Neutrophil (primary cell): ENCODE measurements around the gene TMEM270.

Experiments
- H3K27ac ChIP-seq: fragments of 200-600 bp; sonication (generic); 2 replicates; pipeline ENCODE4 v1.5.1; 2016; ENCODE audit warnings: mild to moderate bottlenecking, moderate library complexity
- H3K27me3 ChIP-seq: fragments of 200-600 bp; sonication (generic); 2 replicates; pipeline ENCODE4 v1.6.0; 2016; ENCODE audit warnings: mild to moderate bottlenecking
- H3K36me3 ChIP-seq: fragments of 200-600 bp; sonication (generic); 2 replicates; pipeline ENCODE4 v1.5.1; 2017
- H3K4me1 ChIP-seq, 2 experiments: fragments of 200-600 bp in 1 of 2; sonication (generic) in 1 of 2; 1 replicate in 1 of 2; 2 replicates in 1 of 2; pipeline versions ENCODE4 v1.5.1 to v1.6.1; 2013 to 2016; ENCODE audit warnings: low read depth in 1 of 2, low read length in 1 of 2, mild to moderate bottlenecking in 1 of 2, moderate library complexity in 1 of 2; ENCODE audit not compliant: control insufficient read depth in 1 of 2, insufficient read depth in 1 of 2
- H3K4me3 ChIP-seq, 2 experiments: fragments of 200-600 bp in 1 of 2; sonication (generic) in 1 of 2; 1 replicate in 1 of 2; 2 replicates in 1 of 2; pipeline ENCODE4 v1.5.1; 2013 to 2016; ENCODE audit warnings: low read depth in 1 of 2, low read length in 1 of 2, mild to moderate bottlenecking in 1 of 2, moderate library complexity in 1 of 2
- H3K9me3 ChIP-seq: fragments of 200-600 bp; sonication (generic); 2 replicates; pipeline ENCODE4 v1.5.1; 2016
- CTCF ChIP-seq: fragments of 200-600 bp; sonication (generic); IDR thresholded peaks from 2 replicates; pipeline ENCODE4 v1.5.1; 2016; ENCODE audit warnings: antibody characterized with exemption

Gene TMEM270

GRCh38 chr7:73824986-73825385 is 36.0 kb upstream of the TMEM270 start:
- H3K27me3 ChIP-seq, result peaks cover 42% of the 10 kb centered on the region
- H3K4me3 ChIP-seq, result no peak overlapping the region
- H3K4me1 ChIP-seq, result peaks cover 19 to 21% of the 10 kb centered on the region in 2 experiments
- no peaks in the 10 kb centered on the region for H3K9me3 ChIP-seq
- TF ChIP-seq CTCF, result no peak
- no peaks in the 10 kb centered on the region for H3K36me3 ChIP-seq
- H3K27ac ChIP-seq, result no peak overlapping the region

- Histone ChIP-seq H3K27me3 (peaks cover 47% of the 10 kb centered on the region), H3K27ac (no peak overlapping the region), H3K36me3 (no peaks in the 10 kb centered on the region), H3K4me1 (peaks cover 19 to 21% of the 10 kb centered on the region in 2 experiments), H3K9me3 (no peaks in the 10 kb centered on the region), H3K4me3 (no peak overlapping the region)
- TF ChIP-seq CTCF, result no peak
These were observed 33.3 kb upstream of the TMEM270 start for GRCh38 chr7:73827567-73828106.

DNA sequence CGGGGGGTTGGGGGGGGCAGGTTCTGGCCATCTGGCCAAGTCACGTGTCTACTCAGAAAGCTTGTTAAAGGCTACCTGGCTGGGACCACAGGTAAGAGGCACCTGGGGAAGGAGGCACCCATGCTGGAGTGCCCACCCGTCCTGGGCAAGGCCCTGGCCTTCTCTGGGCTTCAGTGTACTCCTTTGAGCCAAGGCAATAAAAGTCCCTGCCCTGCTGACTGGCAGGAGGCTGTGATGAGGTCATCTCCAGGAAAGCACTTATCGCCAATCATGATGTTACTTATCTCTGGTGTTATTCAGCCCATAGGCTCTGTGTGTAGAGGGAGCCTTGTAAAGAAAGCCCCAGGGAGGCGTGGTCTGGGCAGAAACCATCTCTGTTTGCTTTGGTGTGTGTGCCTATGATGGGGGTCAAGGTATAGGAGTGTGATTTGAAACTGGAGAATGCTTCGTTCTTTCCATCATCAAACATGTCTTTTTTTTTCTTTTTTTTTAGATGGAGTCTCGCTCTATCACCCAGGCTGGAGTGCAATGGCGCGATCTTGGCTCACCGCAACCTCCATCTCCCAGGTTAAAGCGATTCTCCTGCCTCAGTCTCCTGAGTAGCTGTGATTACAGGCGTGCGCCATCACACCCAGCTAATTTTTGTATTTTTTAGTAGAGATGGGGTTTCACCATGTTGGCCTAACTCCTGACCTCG is 32.7 kb upstream of the TMEM270 start:
- Histone ChIP-seq H3K4me3 (no peak overlapping the region), H3K27ac (no peak overlapping the region), H3K27me3 (peaks cover 47% of the 10 kb centered on the region), H3K4me1 (peaks cover 19 to 21% of the 10 kb centered on the region in 2 experiments), H3K36me3 (no peaks in the 10 kb centered on the region), H3K9me3 (no peaks in the 10 kb centered on the region)
- no peak for TF ChIP-seq CTCF

DNA sequence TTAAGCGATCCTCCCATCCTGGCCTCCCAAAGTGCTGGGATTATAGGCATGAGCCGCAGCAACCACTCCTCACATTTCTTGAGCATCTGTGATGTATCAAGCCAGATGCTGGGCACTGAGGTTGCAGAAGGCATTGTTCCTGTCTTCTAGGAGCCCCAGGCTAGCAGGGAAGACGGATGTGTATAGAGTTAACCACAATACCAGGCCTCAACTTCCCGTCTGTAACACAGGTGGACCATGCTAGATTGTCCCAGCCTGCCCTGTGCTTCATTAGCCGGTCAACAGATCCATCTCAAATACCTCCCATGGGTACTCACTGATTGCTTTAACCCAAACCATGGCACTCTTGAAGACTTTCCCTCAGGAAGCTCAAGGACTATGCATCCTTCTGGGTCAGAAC is 32.0 kb upstream of the TMEM270 start:
- H3K4me1 ChIP-seq, result peaks cover 19 to 21% of the 10 kb centered on the region in 2 experiments
- H3K36me3 ChIP-seq, result no peaks in the 10 kb centered on the region
- no peaks in the 10 kb centered on the region for H3K9me3 ChIP-seq
- peaks cover 40% of the 10 kb centered on the region for H3K27me3 ChIP-seq
- no peak overlapping the region for H3K4me3 ChIP-seq
- H3K27ac ChIP-seq, result no peak overlapping the region
- TF ChIP-seq CTCF, result no peak

DNA sequence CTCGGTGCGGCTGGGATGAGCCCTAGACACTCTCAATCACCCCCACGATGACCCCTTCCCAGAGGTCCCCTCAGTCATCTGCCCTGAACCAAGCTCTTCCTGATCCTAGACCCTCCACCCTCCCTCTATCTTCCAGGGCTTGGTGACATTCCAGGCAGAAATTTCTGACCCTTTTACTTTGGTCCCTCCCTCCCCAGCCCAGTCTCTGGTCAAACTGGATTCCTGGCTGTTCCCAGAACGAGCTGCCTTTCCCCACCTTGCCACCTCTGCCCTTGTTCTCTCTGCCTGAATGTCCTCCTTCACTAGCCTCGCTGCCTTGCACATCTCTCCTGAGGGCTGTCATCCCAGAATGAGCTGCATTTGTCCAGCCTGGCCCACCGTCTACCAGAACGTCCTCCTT is 31.5 kb upstream of the TMEM270 start:
- H3K9me3 ChIP-seq, result no peaks in the 10 kb centered on the region
- TF ChIP-seq CTCF, result no peak
- no peaks in the 10 kb centered on the region for H3K36me3 ChIP-seq
- no peak overlapping the region for H3K4me3 ChIP-seq
- H3K27me3 ChIP-seq, result peaks cover 36% of the 10 kb centered on the region
- peaks cover 19 to 21% of the 10 kb centered on the region in 2 experiments for H3K4me1 ChIP-seq
- H3K27ac ChIP-seq, result no peak overlapping the region
